ENCODE measurements around the gene CSF1R.
"Not testable (repeated sequence)": the region's sequence is repeated elsewhere in the genome, so short reads cannot be mapped to it uniquely, and the experiment has no call there.

Gene CSF1R

DNA sequence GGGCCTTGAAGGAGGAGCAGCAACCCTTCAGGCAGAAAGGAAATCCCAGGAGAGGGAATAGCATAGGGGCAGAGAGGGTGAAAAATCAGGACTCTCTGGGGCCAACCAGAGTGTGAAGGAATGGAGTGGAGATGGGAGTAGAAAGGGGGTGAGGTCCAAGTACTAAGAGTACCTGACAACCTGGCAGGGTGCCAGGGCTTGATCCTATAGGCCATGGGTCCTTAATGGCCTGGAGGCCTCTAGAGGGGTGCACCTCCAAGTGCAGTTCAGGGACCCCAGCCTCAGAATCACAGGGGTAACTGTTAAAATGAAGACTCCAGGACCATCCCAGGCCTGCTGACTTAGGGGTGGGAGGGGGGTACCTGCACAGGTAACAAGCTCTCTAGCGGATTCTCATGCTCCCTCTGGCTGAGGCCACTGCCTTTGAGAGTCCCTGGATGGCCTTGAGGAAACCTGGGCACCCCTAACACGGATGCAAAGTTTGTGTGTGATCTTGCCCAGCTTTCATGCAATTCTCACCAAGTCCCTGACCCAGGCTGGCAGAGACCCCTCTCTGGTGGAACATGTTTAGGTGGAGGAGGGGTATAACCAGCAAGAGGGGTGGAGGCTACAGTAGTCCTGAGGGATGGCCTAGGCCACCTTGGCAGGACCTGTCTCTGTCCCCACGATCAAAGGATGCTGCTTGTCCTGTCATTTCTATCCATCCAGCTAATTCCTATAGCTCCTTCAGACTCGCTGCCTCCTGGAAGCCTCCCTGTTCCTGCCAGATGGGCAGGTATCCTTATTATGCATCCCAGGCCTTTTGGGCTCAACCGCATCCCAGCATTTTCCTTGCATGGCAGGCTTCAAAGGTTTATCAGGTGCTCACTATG lies 17.6 kb upstream of the CSF1R start:
- no peak for DNase-seq

DNA sequence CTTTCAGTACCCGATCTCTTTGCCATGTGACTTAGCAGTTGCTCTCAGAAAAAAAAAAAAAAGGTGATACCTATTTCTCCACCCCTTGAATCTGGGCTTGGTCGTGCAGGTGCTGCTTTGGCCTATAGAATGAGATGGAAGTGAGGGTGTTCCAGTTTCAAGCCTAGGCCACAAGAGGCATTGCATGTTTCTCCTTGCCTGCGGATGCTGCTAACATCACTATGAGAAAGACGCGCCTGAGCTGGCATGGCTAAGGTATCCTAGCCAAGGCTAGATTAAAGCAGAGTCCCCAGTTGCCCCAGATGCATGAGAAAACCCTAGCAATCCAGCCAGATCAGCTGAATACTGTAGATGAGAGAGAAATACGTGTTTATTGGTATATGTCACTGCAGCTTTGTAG lies 14.7 kb upstream of the CSF1R start:
- DNase-seq: no peak

DNA sequence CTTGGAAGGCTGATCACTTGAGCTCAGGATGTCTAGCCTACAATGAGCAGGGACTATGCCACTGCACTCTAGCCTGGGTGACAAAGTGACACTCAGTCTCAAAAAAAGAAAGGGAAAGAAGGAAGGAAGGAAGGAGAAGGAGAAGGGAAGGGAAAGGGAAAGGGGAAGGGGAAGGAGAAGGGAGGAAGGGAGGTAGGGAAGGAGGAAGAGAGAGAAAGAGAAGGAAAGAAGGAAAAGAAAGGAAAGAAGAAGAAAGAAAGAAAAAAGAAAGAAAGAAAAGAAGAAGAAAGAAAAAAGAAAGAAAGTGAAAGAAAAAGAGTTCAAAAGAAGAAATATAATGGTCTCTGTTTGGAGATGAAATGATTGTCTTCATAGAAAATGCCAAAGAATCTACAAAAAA lies 10.8 kb upstream of the CSF1R start:
- no peak for DNase-seq

DNA sequence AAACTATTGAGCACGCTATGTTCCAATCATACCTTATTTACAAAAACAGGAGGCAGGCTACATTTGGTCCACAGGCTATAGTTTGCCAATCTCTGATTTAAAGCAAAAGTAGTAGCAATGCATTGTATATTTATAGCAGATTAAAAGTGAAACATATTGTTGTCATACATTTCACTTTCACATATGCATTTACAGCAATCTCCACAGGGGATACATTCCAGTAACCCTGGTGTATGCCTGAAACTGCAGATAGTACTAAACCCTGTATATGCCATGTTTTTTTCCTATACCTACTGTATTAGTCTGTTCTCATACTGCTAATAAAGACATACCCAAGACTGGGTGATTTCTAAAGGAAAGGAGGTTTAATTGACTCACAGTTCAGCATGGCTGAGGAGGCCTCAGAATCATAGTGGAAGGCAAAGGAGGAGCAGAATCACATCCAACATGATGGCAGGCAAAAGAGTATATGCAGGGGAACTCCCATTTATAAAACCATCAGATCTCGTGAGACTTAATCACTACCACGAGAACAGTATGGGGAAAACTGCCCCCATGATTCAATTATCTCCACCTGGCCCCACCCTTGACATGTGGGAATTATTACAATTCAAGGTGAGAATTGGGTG lies 5.9 kb upstream of the CSF1R start:
- DNase-seq: no peak

DNA sequence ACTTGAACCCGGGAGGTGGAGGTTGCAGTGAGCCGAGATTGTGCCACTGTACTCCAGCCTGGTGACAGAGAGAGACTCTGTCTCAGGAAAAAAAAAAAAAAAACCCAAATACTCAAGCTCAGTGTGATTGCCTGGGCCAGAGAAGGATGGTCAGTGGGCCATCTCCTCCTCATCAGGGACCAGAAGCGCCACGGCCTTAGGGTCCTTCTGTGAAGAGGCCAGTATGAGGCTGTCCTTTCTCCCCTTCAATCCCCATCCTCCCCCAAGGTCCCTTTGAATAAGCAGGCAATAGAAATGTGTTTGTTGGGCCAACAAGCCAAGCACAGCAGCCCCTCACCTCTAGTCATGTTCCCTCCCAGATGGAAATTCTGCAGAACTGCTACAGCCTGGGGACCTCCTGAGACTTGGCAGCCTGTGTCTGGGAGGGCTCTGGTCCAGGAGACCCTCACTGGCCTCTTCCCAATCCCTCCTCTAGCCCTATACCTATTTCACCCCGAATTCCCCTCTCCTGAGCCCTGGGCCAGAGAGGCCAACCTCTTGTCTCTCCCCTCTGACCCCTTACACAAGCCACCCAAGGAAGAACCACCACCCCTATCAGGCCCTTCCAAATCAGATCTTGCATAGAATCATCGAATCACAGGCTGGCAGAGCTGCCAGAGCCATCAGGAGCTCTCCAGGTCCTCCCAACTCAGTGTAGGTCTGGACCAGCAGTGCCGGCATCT lies 1.0 kb downstream of the CSF1R start:
- DNase-seq: no peak

DNA sequence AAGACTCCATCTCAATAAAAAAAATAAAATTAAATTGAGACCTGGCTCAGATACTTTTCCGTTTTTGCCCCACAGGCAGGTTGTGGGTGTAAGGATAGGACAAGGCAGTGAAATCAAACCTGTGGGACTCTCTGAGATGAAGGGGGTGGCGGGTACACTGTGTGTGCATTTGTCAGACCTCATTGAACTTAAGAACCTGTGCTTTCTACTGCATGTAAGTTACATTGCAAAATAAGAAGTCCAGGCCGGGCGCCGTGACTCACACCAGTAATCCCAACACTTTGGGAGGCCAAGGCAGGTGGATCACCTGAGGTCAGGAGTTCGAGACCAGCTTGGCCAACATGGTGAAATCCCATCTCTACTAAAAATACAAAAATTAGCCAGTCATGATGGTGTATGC lies 1.6 kb downstream of the CSF1R start:
- DNase-seq: not testable (repeated sequence)

DNA sequence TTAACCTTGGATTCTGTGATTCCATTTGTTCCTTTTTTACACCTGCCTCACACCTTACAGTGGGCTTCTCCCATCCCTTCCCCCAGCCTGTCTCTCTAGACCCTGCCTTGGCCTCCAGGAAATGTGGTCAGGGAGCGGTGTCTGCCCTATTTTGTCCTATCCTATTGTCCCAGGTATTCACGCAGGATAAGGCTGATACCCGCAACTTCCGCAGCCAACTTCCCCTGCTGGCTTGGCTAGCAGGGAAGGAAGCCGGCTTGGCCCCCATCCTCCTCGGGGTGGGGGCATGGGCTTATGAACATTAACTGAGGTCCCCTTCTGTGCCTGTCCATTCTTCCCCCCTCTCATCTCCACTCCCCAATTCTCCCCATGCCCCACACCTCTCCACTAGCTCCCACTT lies 3.5 kb downstream of the CSF1R start:
- DNase-seq: no peak

DNA sequence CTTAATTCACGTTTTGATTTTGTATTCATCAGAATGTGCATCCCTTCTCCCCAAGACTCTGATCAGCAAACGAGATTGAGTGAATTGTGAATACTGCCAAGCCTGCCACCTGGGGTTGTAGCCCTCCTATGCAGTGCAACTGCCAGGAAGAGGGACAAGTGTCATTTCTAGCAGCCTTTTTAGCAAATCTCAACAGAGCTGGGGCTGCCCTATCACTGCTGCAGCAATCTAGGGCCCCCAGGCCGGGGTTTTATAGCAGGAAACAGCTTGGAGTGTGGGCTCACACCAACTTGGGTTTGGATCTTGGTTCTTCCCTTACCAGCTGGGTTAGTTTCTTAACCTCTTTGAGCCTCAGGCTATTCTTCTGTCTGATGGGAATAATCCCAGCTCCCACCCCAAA lies 4.0 kb downstream of the CSF1R start:
- DNase-seq: no peak

DNA sequence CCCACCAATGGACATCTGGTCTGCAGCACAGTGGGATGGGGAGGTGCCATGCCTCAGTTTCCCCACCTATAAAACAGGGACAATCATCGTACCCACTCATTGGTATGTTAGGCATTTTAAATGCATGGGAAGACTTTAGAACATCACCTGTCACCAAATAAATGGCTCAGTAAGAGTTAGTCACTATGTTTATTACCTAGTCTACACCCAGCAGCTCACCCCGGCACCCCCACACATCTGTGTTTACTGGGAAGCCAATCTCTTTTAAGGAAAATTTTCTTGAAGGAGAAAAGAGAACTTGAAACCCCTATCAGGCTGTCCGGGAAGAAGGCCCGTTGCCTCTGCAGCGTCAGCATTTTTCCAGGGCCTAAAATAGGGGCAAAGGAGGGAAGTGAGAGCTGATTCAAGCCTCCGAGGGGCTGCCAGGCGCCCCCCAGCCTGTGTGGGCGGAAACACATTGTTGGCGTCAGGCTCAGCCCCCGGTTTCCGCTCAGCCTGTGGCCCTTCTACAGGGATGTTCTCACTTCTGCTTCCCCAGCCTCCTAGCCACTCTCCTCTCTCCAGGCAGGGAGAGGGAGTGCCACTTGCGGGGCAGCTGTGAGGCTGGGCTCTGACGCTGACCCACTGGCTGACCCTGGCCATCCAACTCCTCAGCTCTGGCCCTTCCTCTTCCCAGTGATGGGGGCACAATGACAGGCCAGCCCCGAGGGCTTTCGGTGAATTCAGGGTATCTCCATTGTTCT lies 4.6 kb downstream of the CSF1R start:
- DNase-seq: no peak

DNA sequence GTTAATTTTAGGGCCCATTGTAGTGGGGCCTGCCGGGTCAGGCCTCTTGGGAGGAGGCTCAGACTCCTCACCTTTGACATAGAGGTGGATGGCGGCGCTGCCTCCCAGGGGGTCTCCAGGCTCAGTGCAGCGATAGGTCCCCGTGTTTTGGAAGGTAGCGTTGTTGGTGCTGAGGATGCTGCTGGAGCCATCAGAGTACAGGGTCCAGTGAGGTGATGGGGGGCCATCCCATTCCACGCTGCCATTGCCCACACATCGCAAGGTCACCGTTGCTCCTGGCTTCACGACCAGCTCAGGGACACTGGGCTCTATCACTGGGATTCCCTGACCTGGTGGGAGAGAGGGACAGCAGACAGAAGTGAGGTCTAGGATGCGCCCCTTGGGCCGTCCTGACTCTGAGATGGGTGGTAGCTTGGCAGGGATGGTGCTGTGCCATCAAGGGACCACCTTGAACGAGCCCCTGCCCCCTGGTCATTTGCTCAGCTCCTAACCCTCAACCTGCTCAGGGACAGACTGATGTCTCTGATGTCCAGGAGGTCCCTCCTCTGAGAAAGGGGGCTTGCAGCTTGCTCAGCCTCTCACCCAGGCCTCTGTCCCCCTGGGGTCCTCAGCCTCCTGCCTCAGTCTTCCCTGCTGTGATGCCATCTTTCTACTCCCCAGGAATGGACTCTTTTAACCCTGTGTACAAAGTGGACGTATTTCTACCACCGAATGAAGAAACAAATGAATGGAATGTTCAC lies 5.5 kb downstream of the CSF1R start:
- DNase-seq: no peak

DNA sequence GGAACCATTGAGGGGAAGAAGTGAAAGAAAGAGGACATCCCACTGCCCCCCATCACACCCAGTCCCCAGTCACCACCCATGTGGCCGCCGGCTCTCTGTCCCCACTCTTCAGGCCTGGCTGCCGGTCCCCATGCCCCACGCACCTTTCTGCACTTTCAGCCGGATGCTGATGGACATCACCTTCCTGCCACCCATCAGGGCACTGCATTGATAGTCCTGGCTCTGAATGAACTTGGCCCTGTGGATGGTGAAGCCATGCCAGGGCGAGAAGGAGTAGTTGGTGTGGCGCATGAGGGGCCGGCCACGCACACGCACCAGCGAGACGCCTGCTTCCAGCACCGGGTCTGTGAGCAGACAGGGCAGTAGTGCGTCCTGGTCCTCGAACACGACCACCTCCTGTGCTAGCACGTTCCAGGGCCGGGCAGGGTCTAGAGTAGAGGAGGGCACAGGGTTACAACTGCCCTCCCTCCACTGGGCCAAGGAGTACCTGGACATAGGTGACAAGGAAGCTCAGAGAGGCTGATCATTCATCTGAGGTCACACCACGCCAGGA lies 6.4 kb downstream of the CSF1R start:
- DNase-seq: no peak

DNA sequence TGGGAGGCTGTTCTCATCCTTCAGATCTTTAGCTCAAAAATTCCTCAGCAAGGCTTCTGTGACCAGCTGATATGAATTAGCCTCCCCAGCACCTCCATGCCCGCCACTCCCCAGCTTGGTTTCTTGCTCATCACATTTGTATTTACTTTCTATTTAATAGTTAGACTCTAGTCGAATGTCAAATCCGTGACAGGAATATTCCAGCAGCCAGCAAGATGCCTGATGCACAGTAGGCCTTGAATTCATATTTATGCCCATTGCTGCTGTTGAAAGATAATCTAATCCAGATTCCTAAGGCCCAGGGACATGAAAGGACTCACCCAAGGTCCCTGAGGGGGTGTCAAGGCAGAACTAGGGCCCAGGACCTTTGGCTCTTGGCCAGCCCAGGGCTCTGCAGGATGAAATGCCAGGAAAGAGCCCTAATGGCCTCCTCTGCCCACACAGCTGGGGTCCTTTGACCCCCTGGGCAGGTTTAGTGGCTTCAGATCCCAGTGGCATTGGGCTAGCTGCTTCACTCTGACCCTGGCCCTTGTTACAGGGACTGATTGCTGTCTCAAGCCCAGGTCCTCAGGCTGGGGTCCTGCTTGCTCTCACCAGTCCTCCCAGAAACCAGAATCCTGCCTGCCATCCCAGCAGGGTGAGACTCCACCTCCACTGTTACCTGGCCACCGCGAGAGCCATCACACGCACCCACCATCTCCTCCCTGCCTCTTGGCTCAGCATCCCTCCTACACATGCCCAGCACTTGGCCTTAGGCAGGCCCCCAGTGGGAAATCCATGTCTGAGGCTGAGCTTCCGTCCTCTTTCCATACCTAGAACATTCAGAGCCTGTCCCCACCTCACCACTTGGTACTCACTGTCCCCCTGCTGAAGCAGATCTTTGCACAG lies 7.3 kb downstream of the CSF1R start:
- DNase-seq: no peak

DNA sequence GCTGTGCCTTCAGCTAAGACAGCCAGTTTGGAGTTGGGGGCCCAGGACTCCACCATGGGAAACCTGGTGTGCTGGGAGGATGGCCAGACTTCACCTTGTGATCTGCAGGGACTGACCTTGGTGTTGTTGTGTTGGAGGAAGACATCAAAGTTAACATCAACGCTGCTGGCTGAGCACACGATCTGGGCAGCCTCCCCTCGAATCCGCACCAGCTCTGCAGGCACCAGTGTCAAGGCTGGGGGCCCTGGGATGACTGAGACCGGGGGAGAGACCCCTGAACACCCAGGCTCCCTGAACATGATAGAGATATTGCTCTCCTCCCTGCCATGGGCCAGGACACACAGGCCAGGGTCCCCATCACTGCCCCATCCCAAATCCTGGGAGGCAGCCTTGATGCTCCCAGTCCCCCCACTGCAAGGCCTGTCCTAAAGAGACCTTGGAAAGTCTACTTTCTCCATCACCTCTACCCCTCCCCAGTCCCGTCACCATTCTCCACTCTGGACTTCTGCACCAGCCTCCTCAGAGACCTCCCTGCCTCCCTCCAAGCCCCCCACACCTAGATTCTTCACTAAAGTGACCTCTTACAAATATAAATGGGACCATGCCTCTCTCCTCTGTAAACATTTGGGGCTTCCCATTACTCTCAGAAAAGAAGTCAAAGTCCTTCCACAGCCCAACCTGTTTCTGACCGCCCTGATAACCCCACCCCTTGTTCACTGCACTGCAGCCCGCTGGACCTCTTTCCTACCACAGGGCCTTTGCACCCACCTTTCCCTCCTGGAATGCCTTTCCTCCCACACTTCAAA lies 8.2 kb downstream of the CSF1R start:
- DNase-seq: no peak

DNA sequence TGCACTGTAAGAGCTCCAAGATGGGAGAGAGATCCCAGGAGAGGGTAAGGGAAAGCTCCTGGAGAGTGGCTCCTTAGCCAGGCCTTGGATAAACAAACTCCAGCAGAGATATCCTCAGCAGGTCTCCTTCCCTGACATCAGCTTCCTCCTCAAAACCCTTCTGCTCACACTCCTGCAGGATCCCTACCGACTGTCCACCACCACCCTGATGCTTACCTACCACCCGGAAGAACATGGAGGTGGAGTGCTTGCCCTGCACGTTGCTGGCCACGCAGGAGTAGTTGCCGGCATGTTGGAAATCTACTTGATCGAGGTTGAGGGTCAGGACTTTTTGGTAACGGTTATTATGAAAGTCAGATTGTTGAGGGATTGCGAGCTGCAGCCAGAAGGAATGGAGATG lies 9.3 kb downstream of the CSF1R start:
- DNase-seq: no peak

DNA sequence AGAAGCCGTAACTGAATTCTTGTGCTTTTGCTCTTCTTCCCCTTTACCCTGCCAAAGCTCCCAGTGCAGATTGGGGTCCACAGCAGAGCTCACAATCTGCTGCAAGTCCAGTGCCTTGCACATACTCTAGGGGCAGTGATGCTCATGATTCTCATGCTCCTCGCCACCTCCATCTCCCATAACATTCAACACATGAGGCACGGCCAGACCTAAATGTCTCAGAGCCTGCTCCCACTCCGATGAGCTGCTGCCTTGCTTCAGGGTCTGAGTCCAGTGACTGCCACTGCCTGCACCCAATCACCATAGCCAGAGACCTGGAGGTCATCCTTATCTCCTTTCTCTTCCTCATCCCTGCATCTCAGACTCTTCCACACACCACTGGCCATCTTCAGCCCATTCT lies 10.5 kb downstream of the CSF1R start:
- no peak for DNase-seq

DNA sequence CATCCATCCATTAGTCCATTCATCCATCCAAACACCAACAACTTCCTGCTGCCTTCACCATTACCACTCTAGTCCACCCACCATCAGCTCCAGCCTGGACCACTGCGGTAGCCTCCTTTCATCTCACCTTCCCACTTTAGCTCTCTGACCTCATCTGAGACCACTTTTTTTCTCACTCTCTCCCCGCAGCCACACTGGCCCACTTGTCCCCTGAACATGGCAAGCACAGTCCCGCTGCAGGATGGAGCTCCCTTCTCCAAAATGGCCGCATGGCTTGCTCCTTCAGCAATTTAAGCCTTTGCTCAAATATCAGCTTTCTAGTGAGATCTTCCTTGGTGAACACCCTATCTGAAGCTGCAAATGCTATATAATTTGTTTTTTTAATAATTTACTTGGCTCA lies 11.1 kb downstream of the CSF1R start:
- no peak for DNase-seq

DNA sequence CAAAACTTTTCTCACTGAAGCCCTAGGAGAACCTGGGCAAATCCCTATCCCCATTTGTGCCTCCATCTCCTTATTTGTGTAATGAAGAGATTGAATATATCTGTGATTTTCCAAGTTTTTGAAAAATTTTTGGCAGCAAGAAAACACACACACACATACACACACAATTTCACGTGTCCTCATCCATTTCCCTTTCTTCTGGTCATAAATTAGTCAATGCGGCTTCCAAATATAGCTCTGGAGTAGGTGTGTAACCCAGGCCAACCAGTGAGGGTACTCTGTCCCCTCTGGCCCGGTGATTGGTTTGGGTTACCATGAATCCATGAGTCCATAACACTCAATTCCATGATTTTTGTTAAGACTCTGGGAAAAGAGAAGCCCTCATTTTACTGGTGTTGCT lies 12.7 kb downstream of the CSF1R start:
- no peak for DNase-seq

DNA sequence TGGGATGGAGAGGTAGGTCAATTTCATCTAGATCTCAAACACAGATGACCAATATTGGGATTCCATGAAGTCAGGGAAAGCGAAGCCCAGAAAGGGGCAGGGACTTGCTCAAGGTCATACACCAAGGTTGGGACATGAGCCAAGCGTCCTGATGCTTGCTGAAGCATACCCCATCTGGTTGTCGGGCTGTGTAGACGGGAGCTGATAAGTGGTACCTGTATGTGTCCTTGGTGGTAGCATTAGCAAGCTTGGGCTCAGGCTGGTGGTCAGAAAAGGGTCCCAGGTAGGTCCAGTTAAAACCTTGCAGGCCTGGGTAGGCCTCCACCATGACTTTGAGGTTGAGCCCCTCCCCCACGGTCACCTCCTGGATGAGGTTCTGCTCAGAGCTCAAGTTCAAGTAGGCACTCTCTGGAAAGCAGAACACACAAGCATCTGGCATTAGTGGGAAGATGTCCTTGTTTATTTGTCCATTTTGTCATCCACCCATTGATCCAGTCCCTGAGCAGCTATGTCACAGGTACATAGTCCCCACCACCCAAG lies 13.2 kb downstream of the CSF1R start:
- DNase-seq: no peak

DNA sequence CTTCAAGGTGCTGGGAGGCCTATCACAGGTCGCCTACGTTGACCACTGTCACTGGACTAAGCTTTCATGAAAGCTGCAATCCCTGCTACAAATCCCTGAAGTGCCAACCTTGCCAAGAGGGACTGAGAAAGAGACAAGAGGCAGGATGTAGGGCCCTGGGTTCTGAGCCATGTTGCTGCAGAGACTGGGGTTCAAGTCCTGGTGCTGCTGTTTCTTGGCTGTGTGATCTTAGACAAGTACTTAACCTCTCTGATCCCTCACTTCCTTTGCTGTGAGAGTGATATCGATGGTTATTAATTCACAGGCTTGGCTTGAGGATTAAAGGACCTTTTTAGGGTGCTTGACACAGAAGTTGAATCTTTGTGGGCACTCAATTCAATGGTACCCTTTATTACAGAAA lies 15.5 kb downstream of the CSF1R start:
- DNase-seq: no peak
